GM19043 (cell line): ENCODE results near the gene TOMM40L.
A peak's percentile ranks its signal among the peaks of the same experiment; 100 is the strongest.

ENCODE experiments used
- ATAC-seq: cut with Tn5 transposase; IDR thresholded peaks from one replicate; pipeline ENCODE4 v1.9.1; 2021; ENCODE audit warnings: low read depth; ENCODE audit not compliant: unreplicated experiment

The TOMM40L gene

DNA sequence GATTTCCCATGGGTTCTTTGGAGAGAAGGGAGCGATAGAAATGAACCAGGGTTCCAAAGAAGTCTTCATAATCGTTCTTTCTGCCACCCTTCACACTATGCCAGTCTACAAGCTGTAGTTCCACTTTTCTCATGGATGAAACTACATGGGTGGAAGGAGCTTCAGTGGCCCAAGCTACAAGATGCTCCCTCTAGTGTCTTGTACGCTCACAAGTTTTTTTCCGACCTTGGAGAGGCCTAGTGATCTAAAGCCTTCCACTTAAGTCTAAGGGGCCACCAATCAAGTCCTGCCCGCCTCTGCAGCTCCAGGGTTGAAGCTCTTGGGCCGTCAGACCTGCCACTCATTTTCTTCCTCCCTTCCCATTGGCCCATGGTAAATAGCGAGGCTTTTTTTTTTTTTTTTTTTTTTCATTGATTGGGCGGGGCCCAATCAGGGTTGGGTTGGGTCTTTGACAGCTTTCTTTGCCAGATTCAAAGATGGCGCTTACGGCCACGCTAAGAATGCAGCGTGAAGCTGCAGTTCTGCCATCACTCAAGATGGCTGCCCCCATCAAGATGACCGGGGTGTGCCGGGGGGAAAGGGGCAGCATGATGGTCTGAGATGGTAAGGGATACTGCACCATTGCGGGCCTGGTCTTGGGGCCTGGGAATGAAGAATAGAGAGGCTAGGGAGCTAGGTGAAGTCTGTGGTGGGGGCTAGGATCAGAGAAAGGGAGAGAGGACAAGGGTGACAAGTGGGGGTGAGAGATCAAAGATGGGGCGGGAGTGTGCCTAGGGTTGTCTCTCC lies at the start of gene TOMM40L:
Gene TOMM40L (plus strand): TSS at position 527 of the 786 bp plus-strand sequence. CDS start 430 bp downstream, outside the sequence.
- peak; percentile 96 for ATAC-seq

DNA sequence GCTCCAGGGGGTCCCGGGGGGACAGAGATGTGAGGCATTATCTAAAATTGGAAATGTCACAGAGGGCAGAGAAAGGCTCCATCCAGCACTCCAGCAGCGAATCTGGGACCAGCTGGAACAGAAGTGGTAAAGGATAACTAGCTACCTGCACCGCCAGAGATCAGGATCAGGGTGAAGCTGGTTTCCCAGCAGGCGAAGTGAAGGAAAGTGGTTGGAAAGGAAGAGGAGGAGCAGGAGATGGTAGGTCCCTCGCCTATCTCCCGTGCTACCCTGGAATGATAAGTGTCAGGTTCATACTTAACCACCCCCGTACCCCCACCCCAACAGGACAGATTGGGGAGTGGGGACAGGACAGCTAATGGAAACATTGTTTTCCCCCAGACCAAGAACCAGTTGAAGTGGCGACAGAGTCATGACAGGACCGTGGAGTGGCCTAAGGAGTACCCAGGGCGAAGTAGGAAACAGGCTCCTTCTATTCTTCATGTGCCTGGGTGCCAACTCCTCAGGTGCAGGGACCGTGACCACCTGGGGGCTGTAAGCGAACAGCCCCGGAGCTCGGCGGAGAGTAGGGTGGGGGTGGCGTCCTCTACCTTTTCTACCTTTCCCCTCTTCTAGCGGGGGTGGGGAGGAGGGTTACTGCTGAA lies 49.3 kb upstream of the TOMM40L start:
- no peak for ATAC-seq

DNA sequence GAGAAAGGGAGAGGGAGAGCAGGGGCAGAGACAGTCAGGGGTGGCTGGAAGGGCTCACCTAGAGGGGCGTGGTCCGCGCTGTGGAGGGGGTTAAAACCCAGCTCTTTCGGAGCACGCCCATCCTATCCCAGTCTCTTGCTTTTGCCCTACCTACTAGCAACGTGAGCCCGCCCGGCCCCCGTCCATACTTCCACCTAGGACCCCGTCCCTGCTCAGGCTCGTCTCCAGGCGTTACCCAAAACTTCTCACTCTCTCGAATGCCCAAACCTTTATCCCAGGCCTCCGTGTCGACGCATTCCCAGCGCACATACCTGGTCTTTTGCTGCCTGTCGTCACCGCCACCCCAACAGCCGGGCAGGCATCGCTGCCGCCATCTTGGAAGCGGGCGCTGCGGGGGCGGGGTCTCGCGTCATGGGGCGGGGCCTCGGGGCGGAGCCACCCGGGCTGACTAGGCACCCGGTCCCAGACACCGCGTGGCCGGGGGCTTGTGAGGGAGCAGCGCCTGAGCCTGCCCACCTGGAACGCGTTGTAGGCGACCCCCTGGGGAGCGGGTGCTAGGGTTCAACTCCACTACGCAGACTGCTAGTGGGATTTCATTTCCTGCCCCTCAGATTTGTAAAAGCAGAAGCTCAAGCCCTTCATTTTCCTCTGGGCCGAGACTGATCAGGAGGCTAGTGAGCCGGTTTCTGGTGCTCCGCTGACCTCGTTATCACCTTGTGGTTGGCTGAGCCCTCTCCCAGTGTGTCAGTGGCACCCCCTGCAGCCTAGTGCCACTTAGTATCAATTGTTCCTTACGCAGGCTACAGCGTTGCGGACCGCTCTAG lies 48.5 kb upstream of the TOMM40L start, which contains the start of gene B4GALT3:
Gene B4GALT3 (minus strand): TSS at position 396 of the 824 bp plus-strand sequence. CDS start 1,447 bp downstream, outside the sequence.
- peak; percentile 73 for ATAC-seq

DNA sequence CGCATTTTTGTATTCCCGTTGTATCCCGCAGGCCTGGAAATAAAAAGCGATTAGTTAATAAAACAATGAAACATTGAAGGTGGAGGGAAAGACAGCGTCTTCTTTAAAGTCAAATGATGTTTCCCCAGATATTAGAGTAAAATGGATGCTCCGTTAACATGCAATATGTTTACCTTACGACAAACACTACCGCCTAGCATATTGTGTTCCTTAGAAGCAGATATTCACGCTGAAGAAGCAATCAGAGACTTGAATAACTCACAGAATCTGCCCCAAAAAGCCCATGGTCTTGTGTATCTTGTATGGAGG lies 48.0 kb upstream of the TOMM40L start:
- no peak for ATAC-seq

DNA sequence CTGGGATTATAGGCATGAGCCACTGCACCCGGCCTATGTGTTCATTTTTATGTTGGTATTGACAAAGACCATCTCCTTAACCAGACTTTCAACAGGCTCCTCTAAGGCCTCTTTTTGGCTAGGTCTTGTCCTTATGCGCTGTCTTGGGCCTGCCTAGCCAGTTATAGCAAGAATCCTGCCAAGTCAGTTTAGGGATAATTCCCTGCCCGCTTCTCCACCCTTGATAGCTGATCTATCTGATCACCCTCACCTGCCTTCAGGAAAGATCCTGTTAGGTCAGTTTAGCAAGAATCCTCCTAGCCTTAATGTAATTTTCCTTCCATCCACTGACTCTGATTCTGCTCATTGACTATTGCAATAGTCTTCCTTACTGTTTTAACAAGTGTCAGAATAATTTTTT lies 46.2 kb upstream of the TOMM40L start:
- no peak for ATAC-seq

DNA sequence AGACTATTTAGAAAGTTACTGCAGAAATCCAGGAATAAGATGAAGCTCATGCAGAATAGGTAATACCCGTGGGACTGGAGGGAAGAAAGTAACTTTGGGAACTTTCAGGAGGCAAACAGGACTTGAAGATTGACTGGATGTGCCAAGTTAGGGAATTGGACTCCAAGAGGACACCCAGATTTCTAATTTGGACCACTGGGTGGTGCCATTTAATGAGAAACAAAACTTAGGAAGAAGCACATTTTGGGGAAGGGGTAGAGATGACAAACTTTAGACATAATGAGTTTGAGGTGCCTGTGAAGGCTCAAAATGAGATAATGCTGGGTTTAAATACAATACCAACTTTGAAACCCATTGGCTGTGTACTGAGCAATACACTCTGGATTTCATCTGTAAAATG lies 45.2 kb upstream of the TOMM40L start:
- no peak for ATAC-seq

DNA sequence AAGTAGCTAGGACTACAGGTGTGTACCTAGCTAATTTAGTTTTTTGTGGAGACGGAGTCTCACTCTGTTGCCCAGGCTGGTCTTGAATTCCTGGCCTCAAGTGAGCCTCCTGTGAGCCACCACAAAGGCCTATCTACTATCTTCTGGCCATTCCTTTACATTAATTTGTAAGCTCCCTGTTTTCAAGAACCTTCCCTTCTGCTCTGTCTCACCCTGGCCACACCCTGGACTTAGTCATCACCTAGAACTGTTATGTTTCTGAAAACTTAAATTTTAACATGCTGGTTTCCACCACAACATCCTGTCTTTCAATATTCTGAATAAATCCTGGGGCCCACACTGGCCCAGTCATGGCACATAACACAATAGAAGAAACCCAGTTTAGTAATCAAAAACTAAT lies 43.6 kb upstream of the TOMM40L start:
- ATAC-seq = peak; percentile 30

DNA sequence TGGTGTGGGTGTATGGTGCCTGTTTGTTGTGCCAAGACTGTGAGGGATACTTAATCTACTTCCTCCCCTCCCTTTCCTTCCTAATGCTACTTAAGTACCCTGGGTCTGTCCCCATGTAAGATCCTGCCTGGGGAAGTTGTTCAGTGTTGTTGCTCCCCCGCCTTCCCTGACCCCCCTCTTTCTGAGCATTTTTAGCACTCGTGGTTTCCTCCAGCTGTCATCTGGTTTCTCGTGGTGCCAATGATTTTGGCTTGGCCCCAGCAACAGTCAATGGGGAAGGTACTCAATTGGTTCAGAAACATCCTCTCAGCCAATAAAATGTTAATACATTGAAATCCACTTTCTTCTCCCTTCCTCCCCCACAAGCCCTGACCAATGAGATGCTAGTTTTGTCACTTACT lies 40.6 kb upstream of the TOMM40L start:
- ATAC-seq = peak; percentile 63

DNA sequence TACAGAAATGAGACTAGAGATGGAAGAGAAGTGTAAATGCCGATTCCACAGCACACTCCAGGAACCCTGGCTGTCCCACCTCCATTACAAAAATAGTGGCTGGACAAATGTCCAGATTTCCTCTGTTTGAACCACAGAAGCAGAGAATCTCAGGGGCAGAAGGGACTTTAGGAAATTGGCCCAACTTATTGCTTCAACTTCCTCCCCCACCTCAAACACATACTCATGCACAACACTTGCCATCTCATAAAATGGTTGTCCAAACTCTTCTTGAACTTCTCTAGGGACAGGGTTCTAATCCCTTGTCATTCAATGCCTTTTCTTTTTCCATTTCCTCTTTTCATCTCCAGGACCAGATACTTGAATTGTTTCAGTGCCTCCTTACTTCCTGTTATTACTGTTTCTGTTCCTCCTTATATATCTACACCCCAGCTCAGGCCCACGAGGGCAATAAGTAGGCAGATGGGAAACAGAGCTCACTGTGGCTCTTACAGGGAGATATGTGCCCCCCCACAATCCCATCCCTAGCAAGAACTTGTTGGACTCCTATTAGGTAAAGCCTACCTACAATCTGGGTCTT lies 40.0 kb upstream of the TOMM40L start:
- ATAC-seq = no peak

DNA sequence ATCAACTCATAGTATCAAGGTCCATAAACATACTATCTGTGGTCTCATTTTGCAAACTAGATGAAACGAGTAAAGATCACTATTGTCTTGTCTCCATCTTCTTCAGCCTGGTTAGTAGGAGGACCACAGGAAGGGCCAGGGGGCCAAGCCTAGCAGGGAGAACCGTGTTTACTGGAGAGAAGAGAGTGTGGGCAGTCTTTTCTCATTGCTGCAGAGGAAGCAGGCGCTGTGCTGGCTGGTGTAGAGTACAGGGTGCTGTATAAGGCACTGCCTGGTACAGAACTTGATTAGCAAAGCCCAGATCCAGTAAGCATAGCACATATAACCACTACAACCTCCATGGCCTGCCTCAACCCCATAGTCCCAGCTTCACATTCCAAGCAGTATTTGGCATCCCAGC lies 38.5 kb upstream of the TOMM40L start:
- no peak for ATAC-seq

DNA sequence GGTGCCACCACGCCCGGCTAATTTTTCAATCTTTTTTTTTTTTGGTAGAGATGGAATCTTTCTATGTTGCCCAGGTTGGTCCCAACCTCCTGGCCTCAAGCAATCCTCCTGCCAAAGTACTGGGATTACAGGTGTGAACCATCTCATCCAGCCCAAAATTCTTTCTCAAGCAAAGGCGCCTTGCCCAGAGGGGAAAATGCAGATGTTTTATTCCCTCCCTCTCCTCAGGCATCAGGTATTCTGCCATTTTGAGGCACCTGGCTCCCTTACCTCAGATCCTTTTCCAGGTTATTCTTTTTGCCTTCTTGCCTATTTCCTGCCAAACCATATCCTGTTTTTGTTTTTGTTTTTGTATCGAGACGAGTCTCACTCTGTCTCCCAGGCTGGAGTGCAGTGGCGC lies 37.5 kb upstream of the TOMM40L start:
- no peak for ATAC-seq

DNA sequence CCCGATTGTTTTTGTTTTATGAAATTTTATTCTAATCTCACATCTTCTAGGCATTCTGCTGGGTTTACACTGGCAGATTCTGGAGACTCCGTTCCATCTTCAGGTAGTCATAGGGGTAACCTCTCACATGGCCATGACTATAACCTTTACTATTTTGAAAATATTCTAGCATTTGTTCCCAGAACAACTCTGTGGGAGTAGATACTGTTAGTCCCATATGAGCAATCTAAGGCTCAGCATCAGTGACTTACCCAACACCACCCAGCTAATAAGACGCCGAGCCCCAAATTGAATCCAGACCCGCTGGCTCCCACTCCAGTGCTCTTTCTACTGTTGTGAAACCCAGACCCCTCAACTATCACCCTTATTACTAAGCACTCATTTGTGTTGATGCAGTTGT lies 36.8 kb upstream of the TOMM40L start:
- ATAC-seq = no peak

DNA sequence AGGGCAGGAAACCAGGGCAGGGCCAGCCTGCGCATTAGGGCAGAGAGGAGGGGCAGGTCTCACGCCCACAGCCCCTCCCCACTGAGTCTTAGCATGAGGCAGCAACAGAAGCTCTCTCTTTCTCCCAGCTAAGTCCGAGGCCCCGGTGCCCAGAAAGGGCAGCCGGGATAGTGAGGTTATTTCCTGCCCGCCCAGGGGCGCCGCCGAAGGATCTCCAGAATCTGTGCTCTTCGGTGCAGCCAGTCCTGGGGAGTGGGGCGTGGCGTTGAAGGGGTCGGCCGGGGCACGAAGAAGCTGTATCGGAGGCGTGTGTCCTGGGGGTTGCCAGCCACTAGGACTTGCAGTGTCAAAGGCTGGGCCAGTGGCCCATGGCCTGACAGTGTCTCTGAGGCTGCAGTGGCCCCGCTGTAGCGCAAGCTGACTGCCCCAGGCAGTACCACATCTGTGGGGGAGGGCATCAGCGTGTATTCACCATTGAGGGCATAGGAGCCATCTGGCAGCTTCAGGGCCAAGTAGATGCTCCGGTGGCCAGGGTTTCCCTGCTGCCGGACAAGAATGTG lies 34.8 kb upstream of the TOMM40L start:
- no peak for ATAC-seq

DNA sequence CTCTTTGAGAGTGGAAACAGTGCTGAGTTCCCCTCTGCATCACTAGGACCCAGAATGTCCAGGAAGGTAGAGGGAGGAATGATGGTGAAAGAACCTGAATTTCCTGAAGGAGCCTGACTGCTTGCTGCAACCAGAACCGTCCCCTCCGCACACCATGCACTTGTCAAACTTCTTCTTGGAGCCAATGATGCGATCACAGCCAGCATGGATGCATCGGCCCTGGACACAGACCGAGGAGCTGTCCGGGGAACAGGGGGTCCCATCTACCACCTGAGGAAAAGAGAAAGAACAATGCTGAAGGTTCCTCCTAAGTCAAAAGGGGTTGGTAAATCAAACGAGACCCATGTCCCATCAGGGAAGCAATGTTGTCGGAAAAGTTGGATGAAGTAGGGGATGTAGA lies 33.9 kb upstream of the TOMM40L start:
- ATAC-seq = no peak

DNA sequence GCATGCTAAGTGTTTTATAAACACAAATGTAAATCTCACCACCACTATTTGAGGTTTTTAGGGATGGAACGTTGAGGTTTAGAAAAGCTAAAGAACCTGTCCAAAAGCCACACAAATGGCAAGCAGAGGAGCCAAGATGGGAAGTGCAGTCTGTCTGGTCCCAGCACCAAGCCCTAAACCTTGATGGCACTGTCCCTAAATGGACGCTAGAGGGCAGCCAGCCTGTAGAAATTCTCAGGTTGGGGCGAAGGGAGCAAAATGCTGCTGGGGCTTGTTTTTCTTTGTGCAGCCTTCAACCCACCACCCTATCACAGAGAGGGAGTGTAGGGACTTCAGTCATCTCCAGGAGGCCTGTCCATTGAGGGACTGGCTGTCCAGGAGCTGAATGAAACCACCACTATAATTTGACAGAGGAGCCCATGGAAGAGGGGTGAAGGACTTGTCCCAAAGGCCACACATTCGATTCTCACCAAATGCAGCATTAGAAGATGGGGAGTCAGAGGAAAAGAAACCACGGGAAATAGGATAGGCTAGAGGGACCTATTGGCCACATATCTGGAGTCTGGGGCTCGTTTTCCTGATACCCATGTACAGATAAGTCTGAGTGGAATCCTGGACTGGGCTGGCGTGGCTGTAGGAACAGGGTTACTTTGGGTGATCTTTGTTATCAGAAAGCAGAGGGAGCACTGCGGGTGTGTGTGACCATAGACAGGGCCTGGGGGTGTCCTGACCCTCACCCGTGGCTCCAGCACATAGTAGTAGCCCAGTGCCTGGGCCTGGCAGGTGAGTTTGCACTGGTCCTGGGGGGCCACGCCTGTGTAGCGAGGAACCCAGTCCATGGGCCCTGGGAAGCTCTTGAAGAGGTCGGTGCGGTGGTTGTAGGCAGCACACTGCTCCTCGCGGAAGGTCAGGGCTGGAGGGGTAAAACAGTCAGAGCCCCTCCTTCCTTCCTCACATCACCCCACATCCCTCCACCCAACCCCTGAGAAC lies 33.1 kb upstream of the TOMM40L start:
- peak; percentile 78 for ATAC-seq

DNA sequence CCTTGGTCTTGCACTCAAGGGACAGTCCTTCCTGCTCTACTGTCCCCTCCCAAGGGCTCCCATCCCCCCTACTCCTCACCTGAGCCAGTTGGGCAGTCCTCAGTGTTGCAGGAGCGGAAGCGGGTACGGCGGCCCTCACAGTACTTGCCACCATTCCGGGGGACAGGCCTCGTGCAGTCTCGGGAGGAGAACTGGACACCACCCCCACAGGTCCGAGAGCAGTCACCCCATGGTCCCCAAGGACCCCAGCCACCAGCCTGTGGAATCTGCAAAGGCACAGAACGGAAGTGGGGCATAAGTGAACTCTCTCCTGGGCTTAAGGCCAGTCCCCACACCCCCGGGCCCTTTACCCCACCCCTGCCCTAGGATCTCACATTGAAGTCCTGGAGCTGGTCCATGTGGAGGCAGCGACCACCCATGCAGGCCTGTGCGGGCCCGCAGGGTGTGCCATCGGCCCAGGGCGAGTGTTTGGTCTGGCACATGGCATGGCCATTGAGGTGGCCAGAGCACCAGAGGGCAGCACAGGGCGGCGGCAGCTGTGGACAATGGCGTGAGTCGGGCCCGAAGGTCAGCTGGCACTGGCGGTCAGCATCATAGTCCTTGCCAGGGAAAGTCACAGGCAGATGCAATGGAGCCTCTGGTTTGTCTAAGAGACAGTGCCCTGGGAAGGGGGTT lies 32.2 kb upstream of the TOMM40L start:
- ATAC-seq = no peak

DNA sequence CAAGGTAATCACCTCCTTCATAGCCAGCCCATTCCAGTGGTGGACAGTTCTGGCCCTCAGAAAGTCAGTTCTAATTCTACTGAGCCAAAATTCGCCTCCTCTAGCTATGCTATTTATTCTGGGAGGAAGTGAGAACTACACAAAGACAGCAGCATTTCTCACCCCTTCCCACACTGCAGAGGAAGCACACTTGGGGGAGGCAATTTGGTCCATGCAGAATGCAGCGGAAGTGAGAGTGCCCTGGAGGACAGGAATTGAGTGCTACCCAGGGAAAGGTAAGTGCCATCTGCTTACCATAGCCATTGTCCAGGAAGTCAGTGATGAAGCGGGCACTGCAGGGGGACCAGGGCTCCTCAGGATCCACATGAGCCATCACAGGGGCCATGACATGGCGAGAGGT lies 30.7 kb upstream of the TOMM40L start:
- no peak for ATAC-seq

DNA sequence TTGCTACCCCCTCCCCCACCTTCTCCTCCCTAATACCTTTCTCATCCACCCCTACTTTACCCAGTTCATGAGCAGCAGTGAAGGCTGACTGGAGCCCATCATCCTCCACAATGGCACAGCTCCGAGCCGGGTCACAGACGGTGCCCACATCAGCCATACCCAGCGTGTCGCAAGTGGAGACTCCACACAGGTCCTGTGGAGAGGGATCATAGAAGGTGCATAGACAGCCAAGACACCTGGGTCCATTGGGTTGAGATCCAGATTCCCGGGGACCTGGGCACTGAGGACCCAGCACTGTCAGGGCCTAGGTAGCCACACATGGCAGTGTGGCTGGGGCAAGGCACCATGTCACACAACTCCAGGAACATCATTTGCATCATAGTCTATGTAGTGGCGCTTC lies 29.7 kb upstream of the TOMM40L start:
- ATAC-seq = no peak
